ELR (cell line): Measurements from ENCODE around the gene EIF4G3.
A peak's percentile ranks its signal among the peaks of the same experiment; 100 is the strongest.
"Not testable (repeated sequence)": the region's sequence is repeated elsewhere in the genome, so short reads cannot be mapped to it uniquely, and the experiment has no call there.

Source experiments
- DNase-seq: peaks from one replicate; pipeline ENCODE4 v3.0.0-alpha.2; 2015; ENCODE audit warnings: low read depth

Gene EIF4G3

GRCh38 chr1:20875198-20875973 lies 301.3 kb downstream of the EIF4G3 start:
- DNase-seq: no peak

- no peak for DNase-seq
Observed at GRCh38 chr1:20873311-20873710, 303.4 kb downstream of the EIF4G3 start.

GRCh38 chr1:20871419-20871818 lies 305.3 kb downstream of the EIF4G3 start:
- peak; percentile 8 for DNase-seq

DNA sequence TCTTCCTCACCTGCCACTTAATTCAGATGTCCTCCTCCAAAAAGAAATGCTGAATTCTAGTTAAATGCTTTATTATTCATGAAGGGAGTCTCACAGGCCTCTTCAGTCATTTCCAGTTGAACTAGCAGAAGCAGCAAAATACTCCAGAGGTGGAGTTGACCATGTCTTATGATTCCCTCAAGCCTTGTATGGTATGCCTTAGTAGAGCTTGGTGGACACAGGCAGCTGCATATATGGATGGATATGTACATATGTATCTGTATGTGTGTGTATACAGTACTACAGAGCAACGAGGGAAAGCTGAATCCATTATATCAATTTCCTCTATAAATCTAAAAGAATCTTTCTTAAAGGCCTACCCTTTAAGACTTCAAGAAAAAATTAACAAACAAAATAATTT lies 306.0 kb downstream of the EIF4G3 start:
- DNase-seq: no peak

DNA sequence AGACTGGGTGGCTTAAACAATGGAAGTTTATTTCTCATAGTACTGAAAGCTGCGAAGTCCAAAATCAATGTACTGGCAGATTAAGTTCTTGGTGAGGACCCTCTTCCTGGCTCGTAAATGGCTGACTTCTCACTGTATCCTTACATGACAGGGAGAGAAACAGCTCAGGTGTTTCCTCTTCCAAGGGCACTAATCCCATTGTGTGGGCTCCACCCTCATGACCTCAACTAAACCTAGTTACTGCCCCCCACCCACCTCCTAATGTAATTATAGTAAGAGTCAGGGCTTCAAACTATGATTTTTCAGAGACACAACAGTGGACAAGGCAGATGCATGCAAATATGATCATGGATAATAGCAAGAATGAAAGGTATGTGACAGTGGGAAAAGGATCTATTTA lies 308.4 kb downstream of the EIF4G3 start:
- DNase-seq: no peak

DNA sequence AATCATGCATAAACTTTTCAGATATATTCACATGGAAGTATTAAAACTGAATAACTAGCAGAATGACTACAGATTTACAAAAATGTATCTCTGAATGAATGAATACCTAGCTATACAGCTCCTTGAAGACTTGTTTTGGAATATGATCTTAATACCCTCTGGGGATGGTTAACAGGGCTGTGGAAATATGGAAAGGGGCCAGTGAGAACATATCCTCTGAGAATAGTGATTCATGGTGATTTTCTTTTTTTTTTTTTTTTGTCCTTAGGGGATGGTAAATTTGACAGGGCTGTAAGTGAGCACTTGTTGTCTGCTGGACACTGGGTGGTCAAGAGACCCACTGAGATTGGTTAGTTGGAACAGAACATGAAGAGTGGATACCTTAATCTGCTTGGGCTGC lies 308.9 kb downstream of the EIF4G3 start:
- DNase-seq: peak; percentile 32

- DNase-seq: peak; percentile 18
Observed at GRCh38 chr1:20867062-20867461, 309.6 kb downstream of the EIF4G3 start.

DNA sequence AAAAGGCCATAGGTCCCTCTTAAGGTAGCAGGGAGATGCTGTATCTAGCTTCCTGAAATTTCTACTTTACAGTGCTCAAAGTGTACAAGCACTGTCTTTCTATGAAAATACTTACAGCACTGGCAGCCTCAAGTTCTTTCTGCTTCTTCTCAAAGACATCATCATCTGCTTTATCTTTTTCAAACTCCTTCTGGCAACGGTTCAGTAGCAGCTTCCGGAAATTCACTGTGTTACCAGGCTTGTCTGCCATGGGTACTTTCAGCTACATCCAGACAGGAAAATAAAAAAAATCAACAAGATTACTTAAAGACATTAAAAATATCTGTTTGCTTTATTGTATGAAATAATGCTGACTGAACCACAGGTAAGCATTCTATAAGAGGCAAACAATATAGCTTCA lies 311.7 kb downstream of the EIF4G3 start:
- DNase-seq: no peak

GRCh38 chr1:20854529-20854928 lies 322.2 kb downstream of the EIF4G3 start:
- DNase-seq: no peak

- not testable (repeated sequence) for DNase-seq
Observed at GRCh38 chr1:20851791-20852190, 324.9 kb downstream of the EIF4G3 start.

GRCh38 chr1:20850021-20850420 lies 326.7 kb downstream of the EIF4G3 start:
- DNase-seq: no peak

GRCh38 chr1:20849100-20849499 lies 327.6 kb downstream of the EIF4G3 start:
- no peak for DNase-seq

- DNase-seq: peak; percentile 32
Observed at GRCh38 chr1:20848162-20848561, 328.5 kb downstream of the EIF4G3 start.

GRCh38 chr1:20847611-20848080 lies 329.1 kb downstream of the EIF4G3 start:
- peak; percentile 19 for DNase-seq

DNA sequence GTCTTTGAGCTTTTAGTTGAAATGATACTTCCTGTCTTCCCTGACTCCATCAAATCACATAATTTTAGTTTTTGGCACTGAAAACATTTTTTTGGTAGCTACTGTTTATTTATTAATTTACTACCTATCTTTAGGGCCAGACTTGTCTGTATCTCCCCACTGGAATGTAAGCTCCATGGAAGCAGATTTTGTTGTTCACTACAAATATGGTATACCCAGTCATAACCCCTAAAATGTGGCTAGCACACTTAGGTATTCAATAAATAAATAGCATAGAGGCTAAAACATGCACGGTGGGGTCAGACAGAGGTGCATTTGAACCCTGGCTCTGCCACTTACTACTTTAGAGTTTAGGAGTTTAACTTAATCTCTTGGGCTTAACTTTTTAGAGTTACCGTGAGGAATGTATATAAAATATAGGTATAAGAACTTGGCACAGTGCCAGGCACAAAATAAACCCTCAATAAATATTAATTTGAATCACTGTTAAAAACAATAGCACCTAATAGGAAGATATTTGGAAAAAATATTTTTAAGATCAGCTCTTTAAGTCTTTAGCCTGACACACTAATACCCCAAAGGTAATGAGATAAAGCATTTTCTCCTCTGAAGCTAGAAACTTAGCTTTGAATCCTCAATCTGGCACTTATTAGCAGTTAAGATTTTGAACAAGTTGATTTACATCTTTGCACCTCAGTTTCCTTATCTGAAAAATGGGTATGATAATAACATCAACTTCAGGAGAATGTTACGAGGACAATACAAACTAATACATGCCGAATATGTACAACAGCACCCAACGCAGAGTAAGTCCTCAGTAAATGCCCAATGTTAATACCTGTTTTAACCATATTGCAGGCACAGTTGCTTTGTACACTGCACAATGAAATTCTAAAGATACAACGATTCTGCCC lies 330.0 kb downstream of the EIF4G3 start:
- DNase-seq: no peak

GRCh38 chr1:20840731-20841130 lies 336.0 kb downstream of the EIF4G3 start:
- DNase-seq: no peak

DNA sequence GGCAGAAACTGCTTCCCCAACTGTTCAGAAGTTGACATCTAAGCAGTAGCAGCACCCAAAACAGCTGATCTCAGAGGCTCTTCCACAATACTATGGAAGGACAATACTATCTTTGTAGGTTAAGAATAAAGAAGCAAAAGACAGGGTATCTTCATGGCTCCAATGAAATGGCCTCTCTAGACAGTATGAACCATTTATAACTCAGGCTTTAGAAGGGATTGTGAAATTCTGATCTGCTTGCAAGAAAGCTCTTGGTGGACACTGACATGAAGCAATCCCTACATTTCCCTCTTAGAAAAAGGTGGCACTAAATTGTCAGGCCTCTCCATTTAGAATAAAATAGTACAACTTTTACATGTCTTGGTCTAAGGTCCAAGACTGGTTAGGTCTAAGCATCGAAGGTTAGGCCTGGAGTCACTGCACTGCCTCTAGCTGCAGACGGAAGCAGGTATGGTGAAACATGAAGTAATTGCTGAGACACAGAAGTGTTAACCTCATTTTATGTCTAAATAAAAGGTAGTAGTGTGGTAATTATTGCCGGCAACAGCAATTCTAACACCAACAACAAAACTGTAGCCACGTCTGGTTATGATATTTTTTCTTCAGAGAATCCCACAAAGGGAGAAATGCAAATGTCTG lies 339.0 kb downstream of the EIF4G3 start:
- DNase-seq: no peak

- DNase-seq: no peak
Observed at GRCh38 chr1:20836230-20836629, 340.5 kb downstream of the EIF4G3 start.

- no peak for DNase-seq
Observed at GRCh38 chr1:20834780-20835179, 341.9 kb downstream of the EIF4G3 start.

DNA sequence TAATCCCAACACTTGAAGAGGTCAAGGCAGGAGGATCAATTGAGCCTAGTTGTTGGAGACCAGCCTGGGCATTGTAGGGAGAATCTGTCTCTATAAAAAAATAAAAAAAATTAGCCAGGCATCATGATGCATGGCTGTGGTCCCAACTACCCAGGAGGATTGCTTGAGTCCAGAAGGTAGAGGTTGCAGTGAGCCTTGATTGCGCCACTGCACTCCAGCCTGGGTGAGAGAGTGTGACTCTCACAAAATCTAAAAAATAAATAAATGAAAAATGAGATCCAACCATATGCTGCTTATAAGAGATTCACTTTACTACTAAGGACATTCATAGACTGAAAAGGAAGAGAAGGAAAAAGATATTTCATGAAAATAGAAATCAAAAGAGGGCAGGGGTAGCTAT lies 342.5 kb downstream of the EIF4G3 start:
- no peak for DNase-seq

- no peak for DNase-seq
Observed at GRCh38 chr1:20830378-20830777, 346.3 kb downstream of the EIF4G3 start.

DNA sequence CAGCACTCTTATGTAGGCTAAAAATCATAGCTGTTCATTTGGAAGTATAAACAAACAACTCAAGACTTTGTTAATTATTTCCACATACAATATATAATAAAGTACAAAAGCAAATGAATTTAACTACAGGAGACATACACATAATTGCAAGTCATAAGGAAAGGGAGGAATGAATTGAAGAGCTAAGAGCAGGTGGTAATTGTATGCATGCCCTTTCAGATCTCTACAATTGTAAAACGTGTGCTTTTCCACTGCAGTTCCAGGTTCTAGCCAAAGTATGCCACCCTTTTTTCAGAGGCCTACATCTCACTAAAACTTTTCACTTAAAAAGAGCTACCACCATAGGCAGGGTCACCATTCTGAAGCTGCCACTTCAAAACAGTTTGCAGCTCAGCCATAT lies 346.8 kb downstream of the EIF4G3 start:
- DNase-seq: no peak

GRCh38 chr1:20829531-20829930 lies 347.2 kb downstream of the EIF4G3 start:
- no peak for DNase-seq
